Stimulated activated CD8-positive, alpha-beta memory T cell treated with anti-CD3 and anti-CD28 coated beads, Interleukin-15, amount 100 ng/mL, for 24 hours (primary cell): Measurements from ENCODE around the gene SGCB.
"Not testable (repeated sequence)": the region's sequence is repeated elsewhere in the genome, so short reads cannot be mapped to it uniquely, and the experiment has no call there.

ENCODE experiments used
- DNase-seq: peaks from one replicate; pipeline ENCODE4 v3.0.0-alpha.2; 2020; ENCODE audit warnings: low read depth

SGCB gene, protein sequence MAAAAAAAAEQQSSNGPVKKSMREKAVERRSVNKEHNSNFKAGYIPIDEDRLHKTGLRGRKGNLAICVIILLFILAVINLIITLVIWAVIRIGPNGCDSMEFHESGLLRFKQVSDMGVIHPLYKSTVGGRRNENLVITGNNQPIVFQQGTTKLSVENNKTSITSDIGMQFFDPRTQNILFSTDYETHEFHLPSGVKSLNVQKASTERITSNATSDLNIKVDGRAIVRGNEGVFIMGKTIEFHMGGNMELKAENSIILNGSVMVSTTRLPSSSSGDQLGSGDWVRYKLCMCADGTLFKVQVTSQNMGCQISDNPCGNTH

DNA sequence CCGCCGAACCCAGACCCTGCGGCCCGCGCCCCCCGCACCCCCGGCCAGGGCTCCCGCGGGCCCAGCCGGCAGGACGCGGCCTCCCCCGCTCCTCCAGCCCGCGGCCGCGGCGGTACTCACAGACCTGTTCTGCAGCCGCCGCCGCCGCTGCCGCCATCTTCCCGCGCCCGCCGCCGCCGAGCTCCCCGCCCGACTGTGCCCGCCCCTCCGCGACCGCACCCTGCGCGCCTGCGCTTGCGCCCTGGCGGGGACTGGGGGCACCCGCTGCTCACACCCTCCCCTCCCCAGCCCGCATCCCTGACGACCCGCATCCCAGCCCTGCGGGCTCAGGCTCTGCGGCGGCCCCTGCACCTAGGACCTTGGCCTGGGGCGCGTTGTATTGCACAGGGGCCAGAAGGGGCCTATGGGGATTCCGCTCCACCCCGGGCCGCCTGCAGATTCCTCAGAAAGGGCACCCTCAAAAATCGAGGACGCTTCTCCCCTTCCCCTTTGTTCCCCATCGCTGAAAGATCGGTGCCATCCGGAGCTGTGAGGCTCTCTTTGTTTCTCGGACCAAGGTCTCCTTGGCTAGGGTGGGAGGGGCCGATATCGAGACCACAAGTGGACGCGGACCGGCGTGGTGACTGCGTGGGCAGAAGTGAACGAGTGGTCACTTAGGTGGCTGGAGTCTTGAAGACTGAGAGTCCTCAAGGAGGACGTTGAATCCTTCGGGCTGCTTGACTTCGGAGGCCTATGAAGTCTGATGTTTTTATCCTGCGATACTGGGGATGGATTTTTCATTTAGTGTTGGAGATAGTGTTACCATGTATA is at the start of gene SGCB:
Gene SGCB, minus strand, starts transcription at position 197 of the 810 bp plus-strand sequence. Its CDS starts 40 bp downstream, at position 157.
- peak; percentile 55 for DNase-seq

DNA sequence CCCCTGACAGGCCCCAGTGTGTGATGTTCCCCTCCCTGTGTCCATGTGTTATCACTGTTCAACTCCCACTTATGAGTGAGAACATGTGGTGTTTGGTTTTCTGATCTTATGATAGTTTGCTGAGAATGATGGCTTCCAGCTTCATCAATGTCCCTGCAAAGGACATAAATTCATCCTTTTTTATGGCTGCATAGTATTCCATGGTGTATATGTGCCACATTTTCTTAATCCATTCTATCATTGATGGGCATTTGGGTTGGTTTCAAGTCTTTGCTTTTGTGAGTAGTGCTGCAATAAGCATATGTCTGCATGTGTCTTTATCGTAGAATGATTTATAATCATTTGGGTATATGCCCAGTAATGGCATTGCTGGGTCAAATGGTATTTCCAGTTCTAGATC is 48.3 kb upstream of the SGCB start:
- not testable (repeated sequence) for DNase-seq

DNA sequence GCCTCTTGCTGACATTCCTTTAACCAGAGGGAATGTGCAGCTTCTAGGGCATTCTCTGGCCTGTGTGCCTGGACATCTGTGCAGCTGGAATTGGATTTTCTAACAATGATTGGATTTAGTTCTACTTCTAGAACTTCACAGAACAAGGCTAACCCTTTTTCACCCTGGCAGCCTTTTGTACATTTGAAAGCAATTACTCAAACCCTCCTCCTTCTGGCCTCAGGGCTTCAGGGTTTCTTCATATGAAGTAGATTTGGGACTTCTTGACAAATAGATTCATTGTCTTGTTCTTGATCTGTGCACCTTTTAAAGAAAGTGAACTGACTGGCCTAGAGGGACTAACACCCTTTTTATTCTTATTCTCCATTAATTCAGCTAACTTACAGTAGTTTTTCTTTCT is 43.1 kb upstream of the SGCB start:
- DNase-seq = no peak

DNA sequence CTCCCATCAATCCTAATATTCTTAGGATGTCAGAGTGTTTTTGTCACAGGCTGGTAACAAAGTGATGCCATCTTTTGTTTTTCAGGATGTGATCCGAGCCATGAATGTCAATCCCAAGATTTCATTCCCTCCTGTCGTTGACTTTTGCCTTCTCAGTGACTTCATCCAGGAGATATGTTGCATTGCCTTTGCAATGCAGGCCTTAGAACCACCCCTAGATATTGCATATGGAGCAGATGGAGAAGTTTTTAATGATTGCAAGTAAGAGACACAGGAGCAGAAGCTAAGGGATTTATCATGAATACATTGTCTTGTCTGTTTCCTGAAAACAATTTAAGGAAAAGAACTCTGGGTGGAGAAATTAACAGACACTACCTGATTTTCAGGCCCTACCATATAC is 41.6 kb upstream of the SGCB start:
- no peak for DNase-seq

DNA sequence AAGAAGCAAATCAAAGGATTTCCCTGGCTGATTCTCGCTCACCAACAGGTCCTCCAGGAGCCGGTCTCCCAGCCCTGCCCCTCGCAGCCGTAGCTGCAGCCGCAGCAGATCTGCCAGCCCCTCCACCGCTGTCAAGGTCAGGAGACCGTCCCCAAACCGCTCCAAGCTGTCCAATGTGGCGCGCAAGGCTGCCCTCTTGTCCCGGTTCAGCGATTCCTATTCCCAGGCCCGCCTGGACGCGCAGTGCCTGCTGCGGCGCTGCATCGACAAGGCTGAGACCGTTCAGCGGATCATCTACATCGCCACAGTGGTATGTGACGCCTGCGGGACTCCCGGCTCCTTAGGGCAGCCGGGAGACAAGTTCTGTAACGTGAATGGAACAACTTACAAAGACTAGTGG is 38.6 kb upstream of the SGCB start:
- DNase-seq = no peak

DNA sequence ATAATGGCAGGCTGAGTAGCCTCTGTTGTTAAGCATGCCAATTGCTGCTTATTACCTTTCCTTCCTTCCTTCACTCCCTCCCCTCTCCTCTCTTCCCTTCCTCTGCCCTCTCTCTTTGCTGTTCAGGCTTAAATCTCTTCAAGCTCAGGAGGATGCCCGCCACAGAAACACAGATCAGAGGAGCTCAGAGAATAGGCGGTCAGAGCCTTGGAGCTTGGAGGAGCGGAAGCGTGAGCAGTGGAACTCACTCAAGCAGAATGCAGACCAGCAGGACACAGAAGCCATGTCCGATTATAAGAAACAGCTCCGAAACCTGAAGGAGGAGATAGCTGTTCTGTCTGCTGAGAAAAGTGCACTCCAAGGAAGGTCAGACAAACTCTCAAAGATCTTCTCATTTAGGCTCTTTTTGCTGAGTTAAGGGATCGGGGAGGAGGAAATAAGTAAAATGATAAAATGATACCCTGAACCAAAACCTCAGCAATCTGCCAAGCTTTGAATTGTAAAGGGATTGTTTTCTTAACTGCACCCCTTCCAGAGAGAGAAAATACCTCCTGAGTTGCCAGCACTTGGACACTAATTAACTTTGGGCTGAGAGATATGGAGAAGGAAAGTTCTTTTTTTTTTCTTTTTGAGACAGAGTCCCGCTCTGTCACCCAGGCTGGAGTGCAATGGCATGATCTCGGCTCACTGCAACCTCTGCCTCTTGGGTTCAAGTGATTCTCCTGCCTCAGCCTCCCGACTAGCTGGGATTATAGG is 33.9 kb upstream of the SGCB start:
- DNase-seq = no peak

DNA sequence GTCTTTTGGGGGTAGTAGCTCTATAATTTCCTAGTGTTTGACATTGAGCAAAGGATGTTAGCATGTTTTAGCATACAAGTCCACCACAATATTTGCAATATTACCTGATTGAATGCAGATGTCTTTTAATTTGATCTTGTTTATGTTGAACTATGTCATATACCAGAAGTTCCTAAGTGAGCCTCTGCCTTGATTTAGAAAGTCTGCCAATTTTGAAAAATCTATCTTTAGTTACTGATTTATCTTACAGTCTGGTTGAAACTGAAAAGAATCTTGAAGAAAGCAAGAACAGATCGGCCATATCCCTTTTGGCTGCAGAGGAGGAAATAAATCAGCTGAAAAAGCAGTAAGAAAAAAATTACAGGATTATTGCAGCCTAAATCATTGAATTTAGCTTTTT is 31.5 kb upstream of the SGCB start:
- no peak for DNase-seq

DNA sequence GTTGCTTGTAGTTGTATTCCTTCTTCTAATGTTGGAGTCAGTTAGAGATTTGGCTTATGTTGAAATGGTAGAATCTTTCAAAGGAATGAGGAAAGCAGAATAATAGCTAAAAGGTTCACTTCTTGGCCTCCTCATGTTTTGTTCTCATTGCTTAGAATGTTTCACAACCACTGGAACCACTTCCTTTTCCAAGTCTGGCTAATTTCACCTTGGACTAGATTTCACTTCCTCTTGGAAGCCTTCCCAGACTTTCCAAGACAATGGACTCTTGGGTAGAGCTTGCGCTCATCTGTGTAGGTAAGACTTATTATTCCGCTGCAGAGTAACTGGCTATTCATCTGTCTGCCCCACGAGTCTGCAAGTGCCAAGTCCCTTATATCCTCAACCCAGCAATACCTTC is 21.3 kb upstream of the SGCB start:
- no peak for DNase-seq

DNA sequence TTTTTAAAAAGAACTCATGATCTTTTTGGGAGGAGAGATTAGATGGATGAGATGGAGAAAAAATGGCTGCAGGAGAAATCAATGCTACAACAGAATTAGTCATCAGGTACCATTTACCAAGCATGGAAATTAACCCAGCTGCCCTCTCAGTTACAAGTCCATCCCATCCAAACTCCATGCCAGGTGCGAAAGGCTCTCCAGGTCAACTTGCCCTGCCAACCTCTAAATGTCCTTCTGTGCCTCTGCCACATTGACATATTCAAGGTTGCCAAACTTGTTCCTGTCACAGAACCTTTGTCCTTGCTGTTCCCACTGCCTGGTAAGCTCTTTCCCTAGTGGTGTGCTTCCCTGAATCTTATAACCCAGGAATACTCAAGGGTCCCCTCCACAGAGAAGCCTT is 20.2 kb upstream of the SGCB start:
- DNase-seq = no peak

DNA sequence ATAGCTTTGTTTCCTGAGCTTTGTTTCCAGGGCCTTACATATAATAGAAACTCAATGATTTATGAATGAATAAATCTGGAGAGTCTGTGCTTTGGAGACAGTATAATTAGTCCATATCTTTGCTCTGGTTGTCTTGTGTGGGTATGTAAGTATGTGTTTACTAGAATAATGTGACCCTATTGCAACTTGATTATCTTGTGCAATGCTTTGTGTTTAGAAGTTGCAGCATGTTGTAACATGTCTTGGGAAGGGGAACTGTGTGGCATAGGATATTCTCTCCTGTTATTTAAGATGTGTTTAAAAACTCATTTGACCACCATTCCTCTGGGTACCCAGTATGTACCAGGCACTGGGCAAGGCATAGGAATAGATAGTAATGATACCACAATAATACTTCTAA is 19.1 kb upstream of the SGCB start:
- DNase-seq = no peak

DNA sequence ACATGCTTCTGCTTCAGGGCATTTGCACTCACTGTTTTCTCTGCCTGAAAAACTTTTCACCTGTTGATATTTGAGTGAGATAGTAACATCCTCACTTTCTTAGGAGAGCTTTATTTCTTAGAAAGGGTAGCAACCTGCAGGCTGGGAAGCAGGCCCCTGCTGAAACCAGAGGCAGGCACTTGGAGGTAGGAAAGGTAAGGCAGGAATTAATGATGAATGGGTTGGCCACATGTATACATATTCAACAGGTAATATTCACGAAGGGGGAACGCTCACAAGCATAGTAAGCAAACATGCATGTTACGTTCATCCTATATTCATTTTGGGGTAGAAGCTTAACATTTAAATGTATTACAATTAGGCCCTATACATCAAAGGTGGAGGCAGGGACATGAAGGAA is 16.2 kb upstream of the SGCB start:
- DNase-seq = no peak

DNA sequence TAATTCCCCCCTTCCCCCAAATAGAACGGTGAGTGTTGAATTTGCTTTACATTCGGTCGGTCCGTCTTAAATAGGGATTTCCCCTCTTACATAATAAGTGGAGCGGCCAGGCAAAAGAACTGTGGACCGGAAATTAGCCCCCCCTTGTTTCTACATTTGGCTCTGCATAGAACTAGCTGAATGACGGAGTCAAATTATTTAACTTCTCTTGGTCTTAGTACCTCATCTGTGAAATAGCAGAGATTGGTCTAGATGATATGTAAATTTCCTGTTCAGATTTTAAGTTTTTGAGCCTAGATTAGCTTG is 14.3 kb upstream of the SGCB start:
- DNase-seq = no peak

DNA sequence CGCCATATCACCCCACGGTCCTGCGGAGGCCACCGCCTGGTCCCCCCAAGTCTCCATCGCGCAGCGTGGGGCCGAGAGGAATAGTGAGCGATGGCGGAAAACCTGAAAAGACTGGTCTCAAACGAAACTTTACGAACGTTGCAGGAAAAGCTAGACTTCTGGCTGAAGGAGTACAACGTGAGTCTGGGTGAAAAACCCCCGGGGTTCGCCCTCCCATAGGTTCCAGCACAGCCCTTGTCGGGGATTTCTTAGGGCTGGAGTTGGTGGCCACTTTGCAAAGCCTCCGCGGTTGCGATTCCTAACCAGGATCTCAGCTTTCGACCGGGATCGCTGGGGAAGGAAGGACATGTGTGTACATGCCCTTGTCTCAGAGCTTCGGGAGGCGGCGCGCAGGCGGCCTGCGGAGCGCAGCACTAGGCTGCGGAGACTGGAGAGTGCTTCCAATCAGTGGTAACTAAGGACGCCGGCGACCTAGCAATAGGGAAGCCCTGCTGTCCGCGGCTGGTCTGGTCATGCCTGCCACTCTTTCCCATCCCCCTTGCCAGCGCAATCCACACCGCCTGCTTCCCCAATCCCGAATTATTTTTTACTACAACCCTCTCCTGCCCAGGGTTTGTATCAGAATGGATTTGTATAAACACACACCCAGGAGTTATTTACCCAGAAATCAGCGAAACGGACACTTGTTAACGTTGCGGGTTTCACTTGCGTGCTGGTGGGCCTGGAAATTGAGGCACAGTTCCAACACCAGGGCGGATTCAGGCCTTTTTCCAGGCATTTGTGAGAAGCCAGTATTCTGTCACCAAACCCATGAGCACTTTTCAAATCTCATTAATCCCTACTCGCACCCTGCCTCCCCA is 13.7 kb upstream of the SGCB start:
- DNase-seq = no peak

DNA sequence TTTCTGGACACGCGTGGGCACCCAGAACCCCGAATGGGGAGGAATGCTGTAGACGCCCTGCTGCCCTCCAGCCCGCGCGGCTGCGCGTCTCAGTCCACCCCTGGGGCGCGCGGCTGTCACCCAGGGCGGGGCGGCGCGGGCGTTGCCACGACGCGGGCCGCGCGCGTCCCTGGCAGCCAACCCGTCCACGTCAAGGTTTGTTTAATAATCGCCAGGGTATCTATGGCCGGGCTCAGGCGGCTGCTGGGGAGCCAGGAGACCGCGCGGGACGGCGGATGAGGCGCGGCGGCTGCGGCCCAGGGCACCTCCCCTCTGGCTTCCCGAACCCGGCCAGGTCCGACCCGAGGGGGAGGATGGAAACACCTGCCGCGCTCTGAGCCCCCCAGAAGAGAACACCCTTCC is 13.1 kb upstream of the SGCB start, which contains the start of gene SPATA18:
Gene SPATA18, plus strand, starts transcription at position 92 of the 402 bp plus-strand sequence. CDS start 401 bp downstream, outside the sequence.
- DNase-seq = no peak

DNA sequence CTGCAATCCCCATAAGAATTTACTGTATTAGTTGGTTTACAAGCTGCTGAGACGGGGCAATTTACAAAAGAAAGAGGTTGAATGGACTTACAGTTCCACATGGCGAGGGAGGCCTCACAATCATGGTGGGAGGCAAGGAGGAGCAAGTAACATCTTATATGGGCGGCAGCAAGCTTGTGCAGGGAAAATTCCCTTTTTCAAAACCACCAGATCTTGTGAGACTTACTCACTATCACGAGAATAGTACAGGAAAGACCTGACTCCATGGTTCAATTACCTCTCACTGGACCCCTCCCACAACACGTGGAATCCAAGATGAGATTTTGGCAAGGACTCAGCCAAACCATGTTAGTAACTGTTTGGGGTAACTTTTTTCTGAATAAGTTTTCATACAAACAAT is 11.2 kb upstream of the SGCB start:
- DNase-seq = no peak

DNA sequence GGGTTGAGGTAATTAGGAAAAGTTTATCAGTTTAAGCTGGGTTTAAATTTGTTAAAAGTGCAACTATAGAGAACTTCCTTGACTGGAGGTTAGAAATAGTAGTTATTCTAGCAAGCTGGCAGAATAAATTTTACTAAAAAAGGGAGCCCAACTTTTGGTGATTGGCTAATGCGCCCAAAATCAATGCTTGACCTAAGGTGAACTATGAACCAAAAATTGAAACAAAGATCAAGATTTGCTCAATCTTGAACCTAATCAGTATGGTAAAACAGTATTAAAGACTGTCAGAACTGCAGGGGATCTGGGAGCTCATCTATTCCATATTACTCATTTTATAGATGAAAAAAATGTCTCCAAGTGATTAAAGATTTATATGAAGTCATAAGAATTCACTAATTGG is 6.9 kb upstream of the SGCB start:
- no peak for DNase-seq

DNA sequence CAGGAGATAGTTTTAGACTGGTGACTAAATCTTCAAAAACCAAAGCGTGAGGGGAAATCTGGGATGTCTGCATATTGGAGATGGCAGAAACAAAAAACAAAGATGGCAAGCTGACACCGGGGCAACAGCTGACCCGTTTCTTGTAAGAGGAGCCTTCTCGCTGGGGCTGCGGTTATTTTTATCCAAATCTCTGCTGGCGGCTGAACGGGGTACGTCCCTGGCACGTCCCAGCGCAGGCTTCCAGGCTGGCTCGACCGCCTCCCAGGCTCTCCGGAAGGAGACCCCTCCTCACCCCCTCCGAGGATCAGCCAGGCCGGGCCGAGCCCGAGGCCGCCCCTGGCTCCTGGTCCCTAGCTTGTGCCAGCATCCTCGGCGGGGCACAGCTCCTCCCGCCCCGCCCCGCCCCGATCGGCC is 403 bp downstream of the SGCB start:
- DNase-seq = no peak

DNA sequence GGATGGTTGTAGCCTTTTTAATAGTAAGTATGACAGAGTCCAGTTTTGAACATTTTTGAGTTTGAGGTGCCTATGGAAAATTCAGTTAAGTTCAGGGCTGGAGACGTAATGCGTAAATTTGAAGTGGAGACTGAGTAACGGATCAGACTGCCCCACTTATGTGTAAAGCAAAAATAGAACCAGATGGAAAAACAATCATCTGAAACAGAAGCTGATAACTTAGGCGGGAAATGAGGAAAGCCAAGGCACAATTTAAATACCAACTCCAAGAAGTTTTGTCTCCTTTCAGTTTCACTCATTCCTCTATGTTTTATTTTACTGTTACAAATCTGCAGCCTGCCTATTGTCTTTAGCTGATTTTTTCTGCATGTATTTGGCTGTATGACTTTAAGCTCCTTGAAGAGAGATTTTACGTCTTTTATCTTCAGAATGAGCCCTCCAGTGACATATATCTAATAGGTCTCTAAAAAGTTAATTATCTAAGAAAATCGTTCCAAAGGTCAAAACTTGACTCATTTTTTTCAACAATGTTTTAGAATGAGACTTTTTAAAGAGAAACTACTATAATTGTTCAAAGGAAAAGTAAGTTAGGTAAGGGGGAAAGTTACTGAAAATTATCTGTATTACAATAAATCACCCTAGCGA is 1.1 kb downstream of the SGCB start:
- no peak for DNase-seq

DNA sequence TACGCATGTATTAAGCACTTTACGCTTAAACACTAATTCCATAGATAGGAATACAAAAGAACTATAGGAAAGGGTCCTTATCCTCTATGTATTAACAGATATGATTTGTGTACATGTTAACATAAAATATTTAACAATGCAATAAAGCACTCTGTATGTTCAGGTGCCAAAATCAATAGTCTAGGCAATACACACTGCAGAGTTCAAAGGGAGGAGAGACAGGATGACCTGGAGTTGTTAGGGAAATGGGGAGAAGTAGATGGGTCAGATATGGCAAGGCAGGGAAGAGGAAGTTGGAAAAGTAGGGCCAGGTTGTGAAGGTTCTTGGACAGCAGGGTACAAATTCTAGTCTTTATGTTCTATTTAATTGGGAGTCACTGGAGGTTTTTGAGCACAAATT is 2.9 kb downstream of the SGCB start:
- DNase-seq = no peak

DNA sequence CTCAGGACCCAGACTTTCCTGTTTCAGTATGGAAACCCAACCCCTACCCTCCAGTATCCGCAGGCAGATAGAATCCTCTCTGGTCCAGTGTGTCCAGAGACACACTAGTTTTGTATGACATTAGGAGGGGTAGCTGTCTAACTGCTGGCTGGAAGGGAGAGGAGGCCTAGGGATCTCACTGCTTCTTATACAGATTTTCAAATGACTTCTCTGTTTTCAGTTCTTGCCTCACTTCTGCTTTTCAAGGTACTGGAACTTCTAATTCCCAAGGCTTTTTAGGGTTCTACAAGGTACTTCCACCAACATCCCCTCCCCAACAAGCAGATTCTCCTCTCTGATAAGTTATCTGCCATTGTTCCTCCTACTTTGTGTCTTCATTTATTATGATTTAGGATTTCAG is 6.1 kb downstream of the SGCB start:
- DNase-seq = no peak

DNA sequence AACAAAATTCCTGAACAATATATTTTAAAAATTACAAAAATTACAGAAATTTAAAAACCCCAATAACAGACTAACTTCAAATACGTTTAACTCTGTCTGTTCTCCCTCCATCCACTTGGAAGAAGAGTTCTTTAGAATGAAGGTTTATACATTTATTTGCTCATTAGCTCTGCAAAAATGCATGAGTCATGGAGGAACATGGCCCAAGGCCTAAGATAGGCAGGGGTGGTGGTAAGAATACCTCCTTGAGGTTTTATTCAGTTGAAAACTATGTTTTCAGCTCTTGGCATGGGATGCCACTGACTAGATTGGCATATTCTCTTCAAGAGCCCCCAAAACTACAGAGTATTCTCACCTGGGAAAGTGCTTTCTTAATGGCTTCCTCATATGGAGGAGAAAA is 9.1 kb downstream of the SGCB start:
- no peak for DNase-seq
